Mucosa of stomach (tissue), 1 donor: ENCODE measurements around the gene ICA1.
"Not testable (repeated sequence)": the region's sequence is repeated elsewhere in the genome, so short reads cannot be mapped to it uniquely, and the experiment has no call there.

Source experiments
- H3K27me3 ChIP-seq: one replicate; pipeline ENCODE4 v1.7.0; 2013; ENCODE audit warnings: mild to moderate bottlenecking, low read length; ENCODE audit not compliant: control insufficient read depth, insufficient read depth
- H3K36me3 ChIP-seq: one replicate; pipeline ENCODE4 v1.7.0; 2013; ENCODE audit warnings: low read length; ENCODE audit not compliant: control insufficient read depth, insufficient read depth
- H3K4me1 ChIP-seq: one replicate; pipeline ENCODE4 v1.7.0; 2013; ENCODE audit warnings: mild to moderate bottlenecking, low read length; ENCODE audit not compliant: control insufficient read depth, insufficient read depth
- H3K4me3 ChIP-seq: one replicate; pipeline ENCODE4 v1.7.0; 2013; ENCODE audit warnings: low read length
- H3K9ac ChIP-seq: one replicate; pipeline ENCODE4 v1.7.0; 2013; ENCODE audit warnings: mild to moderate bottlenecking, low read length, moderate library complexity
- H3K9me3 ChIP-seq: one replicate; pipeline ENCODE4 v1.7.0; 2013; ENCODE audit warnings: mild to moderate bottlenecking, low read length, moderate library complexity; ENCODE audit not compliant: control insufficient read depth
- donor health status: Pancreatic carcinoma.

The ICA1 gene

GRCh38 chr7:8082762-8083161 is 179.2 kb downstream of the ICA1 start:
- H3K9ac ChIP-seq: no peak overlapping the region
- H3K4me3 ChIP-seq: no peak overlapping the region
- no peaks in the 10 kb centered on the region for H3K27me3 ChIP-seq
- no peaks in the 10 kb centered on the region for H3K4me1 ChIP-seq
- H3K9me3 ChIP-seq: no peaks in the 10 kb centered on the region
- no peaks in the 10 kb centered on the region for H3K36me3 ChIP-seq

GRCh38 chr7:8078418-8078817 is 183.5 kb downstream of the ICA1 start:
- Histone ChIP-seq H3K36me3 (no peaks in the 10 kb centered on the region), H3K9me3 (no peaks in the 10 kb centered on the region), H3K27me3 (no peaks in the 10 kb centered on the region), H3K4me1 (no peaks in the 10 kb centered on the region), H3K9ac (no peak overlapping the region), H3K4me3 (no peak overlapping the region)

DNA sequence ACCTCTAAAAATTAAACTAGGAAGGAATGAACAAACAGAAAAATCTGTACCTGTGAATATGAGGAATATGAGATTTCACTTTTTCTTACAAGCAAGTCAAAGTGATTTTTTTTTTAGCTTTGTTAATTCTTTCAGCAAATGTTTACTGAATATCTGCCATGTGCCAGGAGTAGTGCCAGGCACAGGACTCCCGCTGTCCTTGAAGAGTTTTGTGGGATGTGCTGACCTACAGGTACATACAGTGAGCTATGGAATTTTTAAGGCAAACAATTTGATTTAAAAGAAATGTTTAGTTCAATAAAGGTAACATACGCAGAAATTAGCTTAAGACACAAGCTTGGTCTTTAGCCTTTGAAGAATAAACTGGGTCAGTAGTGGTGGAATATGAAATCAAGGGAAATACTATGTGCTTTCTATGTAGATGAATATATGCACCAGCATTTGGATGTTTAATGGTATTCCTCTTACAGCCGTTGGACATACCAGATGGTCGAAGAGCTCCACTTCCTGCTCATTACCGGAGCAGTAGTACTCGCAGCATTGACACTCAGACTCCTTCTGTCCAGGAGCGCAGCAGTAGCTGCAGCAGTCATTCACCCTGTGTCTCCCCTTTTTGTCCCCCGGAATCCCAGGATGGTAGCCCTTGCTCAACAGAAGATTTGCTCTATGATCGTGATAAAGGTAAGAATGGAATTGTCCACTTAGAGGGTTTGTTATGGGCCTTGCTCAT is 191.4 kb downstream of the ICA1 start:
- H3K9me3 ChIP-seq: no peaks in the 10 kb centered on the region
- H3K4me1 ChIP-seq: no peaks in the 10 kb centered on the region
- H3K4me3 ChIP-seq: no peak overlapping the region
- no peaks in the 10 kb centered on the region for H3K36me3 ChIP-seq
- H3K27me3 ChIP-seq: no peaks in the 10 kb centered on the region
- no peak overlapping the region for H3K9ac ChIP-seq

- Histone ChIP-seq H3K36me3 (no peaks in the 10 kb centered on the region), H3K9ac (no peak overlapping the region), H3K27me3 (no peaks in the 10 kb centered on the region), H3K4me3 (no peak overlapping the region), H3K9me3 (no peaks in the 10 kb centered on the region), H3K4me1 (no peaks in the 10 kb centered on the region)
These were observed 192.9 kb downstream of the ICA1 start for GRCh38 chr7:8068892-8069686.

- Histone ChIP-seq H3K36me3 (no peaks in the 10 kb centered on the region), H3K27me3 (no peaks in the 10 kb centered on the region), H3K4me1 (no peaks in the 10 kb centered on the region), H3K9me3 (no peaks in the 10 kb centered on the region), H3K4me3 (no peak overlapping the region), H3K9ac (no peak overlapping the region)
These were observed 196.6 kb downstream of the ICA1 start for GRCh38 chr7:8065356-8065813.

- H3K4me1 ChIP-seq: no peaks in the 10 kb centered on the region
- no peak overlapping the region for H3K4me3 ChIP-seq
- no peaks in the 10 kb centered on the region for H3K36me3 ChIP-seq
- no peaks in the 10 kb centered on the region for H3K9me3 ChIP-seq
- no peak overlapping the region for H3K9ac ChIP-seq
- H3K27me3 ChIP-seq: no peaks in the 10 kb centered on the region
These were observed 197.1 kb downstream of the ICA1 start for GRCh38 chr7:8064828-8065227.

- H3K36me3 ChIP-seq: no peaks in the 10 kb centered on the region
- no peak overlapping the region for H3K9ac ChIP-seq
- H3K4me3 ChIP-seq: no peak overlapping the region
- H3K27me3 ChIP-seq: no peaks in the 10 kb centered on the region
- no peaks in the 10 kb centered on the region for H3K4me1 ChIP-seq
- H3K9me3 ChIP-seq: no peaks in the 10 kb centered on the region
These were observed 198.2 kb downstream of the ICA1 start for GRCh38 chr7:8063706-8064297.

DNA sequence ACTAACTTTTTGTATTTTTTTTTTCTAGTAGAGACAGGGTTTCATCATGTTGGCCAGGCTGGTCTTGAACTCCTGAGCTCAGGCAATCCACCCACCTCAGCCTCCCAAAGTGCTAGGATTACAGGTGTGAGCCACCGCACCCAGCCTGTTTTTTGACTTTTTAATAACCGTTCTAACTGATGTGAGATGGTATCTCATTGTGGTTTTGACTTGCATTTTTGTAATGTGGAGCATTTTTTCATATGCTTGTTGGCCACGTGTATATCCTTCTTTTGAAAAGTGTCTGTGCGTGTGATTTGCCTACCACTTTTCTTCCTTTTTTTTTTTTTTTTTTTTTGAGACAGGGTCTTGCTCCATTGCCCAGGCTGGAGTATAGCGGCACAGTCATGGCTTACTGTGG is 198.7 kb downstream of the ICA1 start:
- H3K4me1 ChIP-seq, H3K36me3 ChIP-seq, H3K27me3 ChIP-seq: not testable (repeated sequence)

More for the DNA sequence above, 198.7 kb downstream of the ICA1 start:
- not testable (repeated sequence) for H3K4me3 ChIP-seq, H3K9ac ChIP-seq, H3K9me3 ChIP-seq
